Nephron (organoid): ENCODE data around the gene ARHGAP31.
A peak's percentile ranks its signal among the peaks of the same experiment; 100 is the strongest.

Source experiments
- H3K27ac Mint-ChIP-seq, 3 experiments: 2 replicates each; pipeline ENCODE4 v1.8.0; 2020; ENCODE audit warnings: mixed read lengths in 3 of 3, mild to moderate bottlenecking in 2 of 3, moderate library complexity in 1 of 3
- H3K27me3 Mint-ChIP-seq: 2 replicates; pipeline ENCODE4 v1.8.0; 2021; ENCODE audit warnings: low read depth, mild to moderate bottlenecking, moderate library complexity, mixed read lengths
- H3K36me3 Mint-ChIP-seq: 2 replicates; pipeline ENCODE4 v1.8.0; 2020; ENCODE audit warnings: low read depth, mixed read lengths
- H3K4me1 Mint-ChIP-seq: 2 replicates; pipeline ENCODE4 v1.8.0; 2020; ENCODE audit warnings: mixed read lengths
- H3K4me3 Mint-ChIP-seq, 3 experiments: 2 replicates each; pipeline ENCODE4 v1.8.0; 2020; ENCODE audit warnings: mild to moderate bottlenecking in 3 of 3, mixed read lengths in 3 of 3, moderate library complexity in 2 of 3
- H3K9me3 Mint-ChIP-seq: 2 replicates; pipeline ENCODE4 v1.8.0; 2020; ENCODE audit warnings: mixed read lengths
- CTCF ChIP-seq, 3 experiments: fragments of 200-600 bp; sonication (generic); IDR thresholded peaks; one replicate each; pipeline ENCODE4 v1.5.0; 2021; ENCODE audit warnings: antibody characterized with exemption in 3 of 3; ENCODE audit not compliant: unreplicated experiment in 3 of 3

ARHGAP31 gene

GRCh38 chr3:119279584-119280243, 14.5 kb upstream of the ARHGAP31 start:
- peaks cover 19% of the 10 kb centered on the region for H3K9me3 Mint-ChIP-seq
- no peak overlapping the region for H3K4me3 Mint-ChIP-seq
- no peaks in the 10 kb centered on the region for H3K27me3 Mint-ChIP-seq
- TF ChIP-seq CTCF (IDR thresholded peaks at IDR 0.05; ENCODE audit: unreplicated experiment in 3 of 3), result no peak
- peak overlapping the region; percentile 25 to 73 (median 50) for H3K27ac Mint-ChIP-seq
- peaks cover 6% of the 10 kb centered on the region for H3K36me3 Mint-ChIP-seq
- peaks cover 8% of the 10 kb centered on the region for H3K4me1 Mint-ChIP-seq

- H3K27me3 Mint-ChIP-seq, result no peaks in the 10 kb centered on the region
- H3K4me1 Mint-ChIP-seq, result peaks cover 15% of the 10 kb centered on the region
- TF ChIP-seq CTCF (IDR thresholded peaks at IDR 0.05; ENCODE audit: unreplicated experiment in 3 of 3), result no peak
- H3K4me3 Mint-ChIP-seq, result no peak overlapping the region
- H3K36me3 Mint-ChIP-seq, result no peaks in the 10 kb centered on the region
- no peak overlapping the region for H3K27ac Mint-ChIP-seq
- peaks cover 38% of the 10 kb centered on the region for H3K9me3 Mint-ChIP-seq
Observed at GRCh38 chr3:119288669-119289403, 5.3 kb upstream of the ARHGAP31 start.

- Mint-ChIP-seq H3K27ac (no peak overlapping the region), H3K36me3 (no peaks in the 10 kb centered on the region), H3K9me3 (peaks cover 35% of the 10 kb centered on the region), H3K27me3 (no peaks in the 10 kb centered on the region), H3K4me1 (peaks cover 15% of the 10 kb centered on the region), H3K4me3 (no peak overlapping the region)
- no peak for TF ChIP-seq CTCF (IDR thresholded peaks at IDR 0.05; ENCODE audit: unreplicated experiment in 3 of 3)
Observed at GRCh38 chr3:119289404-119289770, 4.8 kb upstream of the ARHGAP31 start.

- Mint-ChIP-seq H3K27ac (no peak overlapping the region), H3K4me1 (peaks cover 17% of the 10 kb centered on the region), H3K9me3 (peaks cover 25% of the 10 kb centered on the region), H3K27me3 (no peaks in the 10 kb centered on the region), H3K4me3 (peak overlapping the region in 1 of 3 experiments; percentile 53), H3K36me3 (no peaks in the 10 kb centered on the region)
- TF ChIP-seq CTCF (IDR thresholded peaks at IDR 0.05; ENCODE audit: unreplicated experiment in 3 of 3), result no peak
Observed at GRCh38 chr3:119290613-119291012, 3.6 kb upstream of the ARHGAP31 start.

GRCh38 chr3:119291062-119291700, 3.0 kb upstream of the ARHGAP31 start:
- H3K9me3 Mint-ChIP-seq, result peaks cover 21% of the 10 kb centered on the region
- no peak overlapping the region for H3K27ac Mint-ChIP-seq

More at GRCh38 chr3:119291062-119291700, 3.0 kb upstream of the ARHGAP31 start:
- Mint-ChIP-seq H3K36me3 (no peaks in the 10 kb centered on the region), H3K4me1 (peaks cover 23% of the 10 kb centered on the region), H3K4me3 (peak overlapping the region in 1 of 3 experiments; percentile 53), H3K27me3 (no peaks in the 10 kb centered on the region)
- TF ChIP-seq CTCF (IDR thresholded peaks at IDR 0.05; ENCODE audit: unreplicated experiment in 3 of 3), result no peak
